Stimulated activated naive B cell treated with anti-CD40 and anti-IgM and Interleukin-4, amounts not matched to agents 10 μg/mL and 1 μg/mL and 100 μg/mL, for 72 hours (primary cell): Measurements from ENCODE around the gene CFAP97D2.
"Not testable (repeated sequence)": the region's sequence is repeated elsewhere in the genome, so short reads cannot be mapped to it uniquely, and the experiment has no call there.

ENCODE experiments used
- ATAC-seq, 2 donors: fragments of 150-1000 bp; cut with Tn5 transposase; replicated peaks; 2 replicates each; pipeline ENCODE4 v1.10.0; 2021; ENCODE audit warnings: moderate library complexity in 1 of 2
- DNase-seq: peaks from one replicate; pipeline ENCODE4 v3.0.0; 2021
- H3K27ac Mint-ChIP-seq: one replicate; pipeline ENCODE4 v1.8.0; 2022; ENCODE audit warnings: mild to moderate bottlenecking, mixed read lengths
- H3K27me3 Mint-ChIP-seq, 2 donors: one replicate each; pipeline ENCODE4 v1.8.0; 2022; ENCODE audit warnings: mixed read lengths in 2 of 2
- H3K36me3 Mint-ChIP-seq, 2 donors: one replicate each; pipeline ENCODE4 v1.8.0; 2022; ENCODE audit warnings: mixed read lengths in 2 of 2, mild to moderate bottlenecking in 1 of 2
- H3K4me1 Mint-ChIP-seq, 2 donors: one replicate each; pipeline ENCODE4 v1.8.0; 2022; ENCODE audit warnings: mixed read lengths in 2 of 2, mild to moderate bottlenecking in 1 of 2
- H3K4me3 Mint-ChIP-seq, 2 donors: one replicate each; pipeline ENCODE4 v1.8.0; 2022; ENCODE audit warnings: mild to moderate bottlenecking in 2 of 2, mixed read lengths in 2 of 2, moderate library complexity in 1 of 2
- H3K9me3 Mint-ChIP-seq, 2 donors: one replicate each; pipeline ENCODE4 v1.8.0; 2022; ENCODE audit warnings: mixed read lengths in 2 of 2, mild to moderate bottlenecking in 1 of 2

Gene CFAP97D2

GRCh38 chr13:114261328-114261965 lies 82.4 kb downstream of the CFAP97D2 start:
- DNase-seq = no peak
- peaks cover 32 to 47% of the 10 kb centered on the region in 2 donors for H3K4me1 Mint-ChIP-seq

GRCh38 chr13:114263578-114263977 lies 84.5 kb downstream of the CFAP97D2 start:
- ATAC-seq (peak; percentile 36 to 44), DNase-seq (no peak)
- H3K27ac Mint-ChIP-seq = peak overlapping the region; percentile 77
- no peaks in the 10 kb centered on the region for H3K27me3 Mint-ChIP-seq
- peaks cover 36 to 66% of the 10 kb centered on the region in 2 donors for H3K36me3 Mint-ChIP-seq
- H3K4me1 Mint-ChIP-seq = peaks cover 35 to 44% of the 10 kb centered on the region in 2 donors
- H3K4me3 Mint-ChIP-seq = peak overlapping the region; percentile 7 to 22
- no peaks in the 10 kb centered on the region for H3K9me3 Mint-ChIP-seq

More at GRCh38 chr13:114261328-114261965, 82.4 kb downstream of the CFAP97D2 start:
- H3K27me3 Mint-ChIP-seq = no peaks in the 10 kb centered on the region
- no peak for ATAC-seq
- H3K36me3 Mint-ChIP-seq = peaks cover 33 to 60% of the 10 kb centered on the region in 2 donors
- H3K9me3 Mint-ChIP-seq = no peaks in the 10 kb centered on the region
- H3K27ac Mint-ChIP-seq = peak overlapping the region; percentile 91
- peak overlapping the region; percentile 37 to 66 for H3K4me3 Mint-ChIP-seq

GRCh38 chr13:114264313-114264712 lies 85.3 kb downstream of the CFAP97D2 start:
- Mint-ChIP-seq H3K4me1 (peaks cover 35 to 44% of the 10 kb centered on the region in 2 donors), H3K36me3 (peaks cover 39 to 69% of the 10 kb centered on the region in 2 donors)
- not testable (repeated sequence) for H3K4me3 Mint-ChIP-seq, H3K27ac Mint-ChIP-seq, DNase-seq, ATAC-seq, H3K27me3 Mint-ChIP-seq, H3K9me3 Mint-ChIP-seq

GRCh38 chr13:114264886-114265611 lies 86.0 kb downstream of the CFAP97D2 start:
- H3K27me3 Mint-ChIP-seq = no peaks in the 10 kb centered on the region
- peaks cover 31 to 38% of the 10 kb centered on the region in 2 donors for H3K4me1 Mint-ChIP-seq
- H3K27ac Mint-ChIP-seq = no peak overlapping the region
- DNase-seq (no peak), ATAC-seq (no peak)
- H3K4me3 Mint-ChIP-seq = no peak overlapping the region
- H3K9me3 Mint-ChIP-seq = no peaks in the 10 kb centered on the region
- peaks cover 39 to 67% of the 10 kb centered on the region in 2 donors for H3K36me3 Mint-ChIP-seq

- H3K27ac Mint-ChIP-seq = no peak overlapping the region
- H3K9me3 Mint-ChIP-seq = no peaks in the 10 kb centered on the region
- no peak for ATAC-seq
- H3K4me1 Mint-ChIP-seq = peaks cover 23 to 34% of the 10 kb centered on the region in 2 donors
- DNase-seq = no peak
- peaks cover 36 to 64% of the 10 kb centered on the region in 2 donors for H3K36me3 Mint-ChIP-seq
- H3K4me3 Mint-ChIP-seq = no peak overlapping the region
- no peaks in the 10 kb centered on the region for H3K27me3 Mint-ChIP-seq
Measured at GRCh38 chr13:114266241-114266640, 87.2 kb downstream of the CFAP97D2 start.

GRCh38 chr13:114268344-114269280 lies 89.6 kb downstream of the CFAP97D2 start:
- no peaks in the 10 kb centered on the region for H3K27me3 Mint-ChIP-seq
- H3K36me3 Mint-ChIP-seq = peaks cover 35 to 64% of the 10 kb centered on the region in 2 donors
- no peaks in the 10 kb centered on the region for H3K9me3 Mint-ChIP-seq
- H3K4me1 Mint-ChIP-seq = peaks cover 12 to 13% of the 10 kb centered on the region in 2 donors
- ATAC-seq (no peak), DNase-seq (no peak)
- no peak overlapping the region for H3K4me3 Mint-ChIP-seq
- H3K27ac Mint-ChIP-seq = peak overlapping the region; percentile 59

- ATAC-seq (peak in 1 of 2 donors; percentile 20), DNase-seq (no peak)
- Mint-ChIP-seq H3K4me1 (peaks cover 9 to 11% of the 10 kb centered on the region in 2 donors), H3K36me3 (peaks cover 35 to 63% of the 10 kb centered on the region in 2 donors), H3K27me3 (no peaks in the 10 kb centered on the region), H3K4me3 (no peak overlapping the region), H3K9me3 (no peaks in the 10 kb centered on the region), H3K27ac (peak overlapping the region; percentile 59)
Measured at GRCh38 chr13:114269281-114269770, 90.3 kb downstream of the CFAP97D2 start.
